Measurements from ENCODE around the gene DDTL.
"Not testable (repeated sequence)": the region's sequence is repeated elsewhere in the genome, so short reads cannot be mapped to it uniquely, and the experiment has no call there.

Gene DDTL

GRCh38 chr22:23969071-23969470, 2.4 kb downstream of the DDTL start:
- DNase-seq, result no peak

DNA sequence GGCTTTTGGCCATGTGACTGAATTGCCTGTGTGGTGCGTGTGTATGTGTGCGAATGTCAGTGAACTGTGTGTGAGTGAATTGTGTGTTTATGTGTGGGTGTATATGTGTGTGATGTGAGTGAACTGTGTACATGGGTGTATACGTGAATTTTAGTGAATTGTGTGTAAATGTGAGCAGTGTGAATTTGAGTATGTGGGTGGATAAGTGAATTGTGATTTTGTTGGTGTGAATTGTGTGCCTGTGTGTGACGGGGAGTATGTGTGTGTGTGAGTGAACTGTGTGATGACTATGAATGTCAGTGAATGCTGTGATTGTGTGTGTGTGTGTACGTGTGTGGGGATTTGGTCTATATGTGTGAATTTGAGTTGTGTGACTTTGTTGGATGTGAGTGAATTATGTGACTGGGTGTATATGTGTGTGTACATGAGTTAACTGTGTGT, 3.5 kb downstream of the DDTL start:
- DNase-seq, result no peak

DNA sequence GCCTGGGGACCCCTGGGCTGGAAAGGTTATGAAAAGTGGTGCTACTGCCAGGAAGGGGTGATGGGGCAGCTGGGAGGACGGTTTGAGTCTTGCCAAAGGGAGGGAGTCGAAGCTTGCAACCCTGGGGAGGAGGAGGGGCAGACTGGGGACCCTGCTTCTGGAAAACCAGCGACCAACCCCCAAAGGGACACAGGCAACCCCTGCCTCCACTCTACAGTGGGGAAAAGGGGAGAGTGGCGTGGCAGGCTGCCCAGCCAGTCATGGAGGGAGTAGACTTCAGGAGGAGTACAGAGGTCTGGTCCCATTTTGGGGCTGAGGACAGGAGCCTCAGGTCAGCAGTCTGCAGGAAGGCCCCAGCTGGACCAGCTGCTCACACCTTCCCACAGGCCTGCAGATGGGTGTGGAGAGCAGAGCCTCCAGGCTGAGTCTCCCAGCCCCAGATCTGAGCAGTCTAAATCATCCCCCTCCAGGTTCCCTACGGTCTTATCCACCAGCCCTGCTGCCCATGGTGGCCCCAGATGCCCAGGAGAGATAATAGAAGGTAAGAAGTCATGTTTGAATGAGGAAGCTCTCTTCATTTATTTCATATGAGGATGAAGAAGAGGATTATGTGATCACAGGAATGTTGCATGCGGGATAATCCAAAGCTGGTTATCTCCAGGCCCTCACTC, 4.3 kb downstream of the DDTL start:
- DNase-seq, result no peak

DNA sequence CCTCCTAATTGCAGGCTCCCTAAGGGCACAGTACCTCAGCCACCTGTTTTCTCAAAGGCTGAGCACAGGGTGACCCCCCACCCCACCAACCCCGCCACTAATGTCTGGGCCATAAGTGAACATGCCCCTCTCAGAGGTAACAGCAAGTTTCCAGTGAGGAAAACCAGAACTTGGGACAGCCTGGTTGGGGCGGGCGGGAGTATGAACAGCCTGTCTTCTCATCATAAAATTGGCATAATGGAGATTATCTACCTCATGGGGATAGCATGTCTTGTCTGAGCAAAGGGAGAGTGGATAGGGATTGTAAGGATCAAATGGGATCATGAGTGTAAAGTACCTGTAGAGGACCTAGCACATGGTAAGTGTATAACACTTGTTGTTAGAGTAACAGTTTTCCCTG, 5.2 kb downstream of the DDTL start:
- not testable (repeated sequence) for DNase-seq

GRCh38 chr22:23974345-23974744, 7.7 kb downstream of the DDTL start, which contains the start of gene DDT:
TSS of gene DDT (minus strand) at chr22:23974441. CDS start at chr22:23974414, 27 bp downstream.
- DNase-seq, result not testable (repeated sequence)

- not testable (repeated sequence) for DNase-seq
Measured at GRCh38 chr22:23974836-23975352, 8.2 kb downstream of the DDTL start.

- DNase-seq, result not testable (repeated sequence)
Measured at GRCh38 chr22:23977304-23977703, 10.6 kb downstream of the DDTL start.

DNA sequence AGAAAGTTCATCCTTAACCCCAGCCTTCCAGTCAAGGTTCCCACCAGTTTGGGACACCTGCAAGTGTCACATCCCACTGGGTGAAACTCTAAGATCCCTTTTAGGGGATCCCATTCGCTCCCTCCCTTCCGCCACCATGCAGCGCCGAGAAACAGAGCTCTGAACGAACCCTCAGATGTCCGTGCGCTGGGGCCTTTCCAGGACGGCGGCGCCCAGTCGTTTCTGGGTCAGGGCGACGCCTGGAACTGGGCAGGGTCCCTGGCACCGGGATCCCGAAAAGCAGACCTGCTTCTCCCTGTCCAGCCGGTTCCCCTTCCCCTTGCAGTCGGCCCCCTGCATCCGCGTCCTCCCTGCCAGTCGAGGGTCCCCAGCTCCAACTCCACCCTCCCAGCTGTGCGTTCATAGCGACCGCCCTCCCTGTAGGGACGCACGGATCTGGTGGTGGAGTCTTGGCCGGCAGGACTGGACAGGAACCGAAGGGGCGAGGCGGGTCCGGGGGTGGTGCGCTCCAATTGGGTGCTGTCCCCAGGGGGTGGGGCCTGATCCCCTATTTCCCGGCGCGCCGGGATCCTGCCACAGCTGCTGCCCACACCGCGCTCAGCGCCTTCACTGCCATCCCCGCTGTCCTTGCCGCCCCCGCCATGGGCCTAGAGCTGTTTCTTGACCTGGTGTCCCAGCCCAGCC, 13.0 kb downstream of the DDTL start, which contains the start of gene GSTT2:
GSTT2 (plus strand) TSS at position 578 of the 684 bp plus-strand sequence.
- DNase-seq, result not testable (repeated sequence)

DNA sequence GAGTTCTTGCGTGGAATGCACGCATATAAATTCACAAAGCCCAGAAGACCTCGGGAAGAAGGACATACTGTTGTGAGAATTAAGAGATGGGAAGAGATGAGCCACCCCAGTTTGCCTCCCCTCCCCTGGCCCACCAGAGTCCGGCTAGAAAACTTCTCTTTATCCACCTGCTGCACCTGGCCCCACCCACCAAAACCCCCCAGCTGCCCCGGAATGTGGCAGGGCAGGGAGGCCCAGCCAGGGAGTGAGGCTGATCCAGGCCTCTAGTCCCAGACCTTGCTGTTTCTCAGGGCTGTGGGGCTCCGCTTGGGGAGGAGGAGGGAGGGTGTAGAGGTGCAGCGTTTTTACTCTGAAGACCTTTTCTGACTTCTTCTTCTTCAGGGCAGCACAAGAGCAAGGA, 13.9 kb downstream of the DDTL start:
- not testable (repeated sequence) for DNase-seq

DNA sequence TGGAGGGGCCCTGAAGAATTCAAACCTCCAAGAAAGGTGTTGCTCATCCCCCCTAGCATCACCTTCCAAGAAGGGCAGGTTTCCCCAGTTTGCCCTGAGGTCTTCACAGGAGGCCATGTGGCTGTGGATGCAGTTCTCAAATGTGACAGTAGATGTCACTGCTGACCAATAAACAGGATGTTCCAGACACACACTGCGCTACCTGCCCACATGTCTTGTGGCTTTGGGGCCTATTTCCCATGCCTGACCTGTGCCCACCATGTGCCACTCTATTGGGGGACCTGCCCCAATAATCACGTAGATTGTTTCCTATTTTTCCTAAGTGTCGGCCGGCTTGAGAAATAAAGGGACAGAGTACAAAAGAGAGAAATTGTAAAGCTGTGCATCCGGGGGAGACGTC, 17.7 kb downstream of the DDTL start:
- no peak for DNase-seq

GRCh38 chr22:23986089-23986488, 19.4 kb downstream of the DDTL start:
- DNase-seq, result not testable (repeated sequence)

- DNase-seq, result not testable (repeated sequence)
Measured at GRCh38 chr22:23986538-23987178, 20.0 kb downstream of the DDTL start.

- not testable (repeated sequence) for DNase-seq
Measured at GRCh38 chr22:23989583-23990244, 23.0 kb downstream of the DDTL start.

- DNase-seq, result not testable (repeated sequence)
Measured at GRCh38 chr22:23993080-23993479, 26.4 kb downstream of the DDTL start.

DNA sequence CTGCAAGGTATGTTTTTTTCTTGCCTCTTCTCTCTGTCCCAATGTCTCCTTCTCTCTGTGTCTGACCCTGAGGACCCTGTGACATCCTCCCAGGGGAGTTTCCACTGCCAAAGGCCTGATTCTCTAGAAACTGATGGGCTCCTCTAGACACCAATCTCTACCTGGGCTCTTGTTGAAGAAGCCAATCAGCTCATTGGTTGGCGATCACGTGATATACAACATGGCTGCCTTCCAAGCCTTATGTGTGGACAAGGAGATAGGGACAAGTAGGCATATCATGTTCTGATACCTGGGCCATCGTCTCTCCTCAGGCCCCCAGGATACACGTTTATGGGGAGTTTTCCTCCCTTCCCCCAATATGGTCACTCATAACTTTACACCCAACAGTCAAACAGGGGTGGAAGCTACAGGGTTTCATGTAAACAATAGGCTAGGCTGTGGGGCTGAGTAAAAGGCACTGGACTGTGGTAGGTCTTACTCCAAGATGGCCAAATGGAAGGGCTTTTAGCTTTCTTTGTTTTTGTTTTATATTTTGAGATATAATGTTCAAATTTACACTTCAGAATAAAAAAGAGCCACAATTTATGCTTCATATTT, 27.0 kb downstream of the DDTL start:
- DNase-seq, result not testable (repeated sequence)

DNA sequence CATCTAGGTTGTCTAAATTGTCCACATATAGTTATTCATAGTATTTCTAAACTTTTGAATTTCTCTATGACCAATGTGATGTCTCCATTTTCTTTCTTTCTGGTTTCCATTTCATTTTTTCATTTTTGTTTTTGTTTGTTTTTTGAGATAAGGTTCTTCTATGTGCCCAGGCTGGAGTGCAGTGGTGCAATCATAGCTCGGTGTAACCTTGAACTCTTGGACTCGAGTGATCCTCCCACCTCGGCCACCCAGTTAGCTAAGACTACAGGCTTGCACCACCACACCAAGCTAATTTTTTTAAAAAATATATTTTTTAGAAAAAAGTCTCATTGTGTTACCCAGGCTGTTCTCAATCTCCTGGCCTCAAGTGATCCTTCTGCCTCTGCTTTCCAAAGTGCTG, 30.4 kb downstream of the DDTL start:
- DNase-seq, result no peak

DNA sequence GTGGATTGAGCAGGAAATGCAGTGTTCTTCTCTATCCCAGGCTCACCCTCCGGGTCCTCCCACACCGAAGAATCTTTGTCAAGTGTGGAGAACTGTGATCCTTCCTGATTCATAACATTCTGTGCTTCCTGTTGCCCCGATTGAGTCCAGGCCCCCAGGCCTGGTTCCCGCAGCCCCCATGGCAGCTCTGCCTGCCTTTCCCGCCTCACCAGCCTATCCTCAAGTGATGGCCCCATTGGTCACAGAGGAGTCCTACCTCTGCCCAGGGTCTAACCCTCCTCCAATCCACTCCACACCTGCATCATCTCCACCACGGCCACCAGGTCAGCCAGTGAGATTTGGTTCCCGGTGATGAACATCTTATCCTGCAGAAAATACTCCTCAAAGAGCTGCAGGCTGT, 33.1 kb downstream of the DDTL start:
- not testable (repeated sequence) for DNase-seq

DNA sequence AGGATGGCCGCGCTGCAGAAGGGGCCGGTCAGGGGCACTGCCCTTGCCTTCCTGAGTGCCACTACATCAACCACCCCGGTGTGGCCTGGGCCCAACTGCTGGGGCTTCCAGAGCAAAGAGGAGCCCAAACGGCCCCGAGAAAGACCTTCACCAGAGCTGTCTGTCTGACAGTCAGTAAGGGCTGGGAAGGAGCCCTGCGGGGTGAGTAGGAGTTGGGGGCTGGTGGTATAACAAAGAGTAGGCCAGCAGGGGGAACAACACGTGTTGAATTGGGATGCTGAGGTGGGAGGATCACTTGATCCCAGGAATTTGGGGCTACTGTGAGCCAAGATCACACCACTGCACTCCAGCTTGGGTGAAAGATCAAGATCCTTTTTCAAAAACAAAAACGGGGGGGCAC, 34.6 kb downstream of the DDTL start:
- DNase-seq, result no peak

GRCh38 chr22:24002272-24002671, 35.6 kb downstream of the DDTL start:
- no peak for DNase-seq

- DNase-seq, result no peak
Measured at GRCh38 chr22:24002851-24003250, 36.2 kb downstream of the DDTL start.

- no peak for DNase-seq
Measured at GRCh38 chr22:24003887-24004286, 37.2 kb downstream of the DDTL start.

DNA sequence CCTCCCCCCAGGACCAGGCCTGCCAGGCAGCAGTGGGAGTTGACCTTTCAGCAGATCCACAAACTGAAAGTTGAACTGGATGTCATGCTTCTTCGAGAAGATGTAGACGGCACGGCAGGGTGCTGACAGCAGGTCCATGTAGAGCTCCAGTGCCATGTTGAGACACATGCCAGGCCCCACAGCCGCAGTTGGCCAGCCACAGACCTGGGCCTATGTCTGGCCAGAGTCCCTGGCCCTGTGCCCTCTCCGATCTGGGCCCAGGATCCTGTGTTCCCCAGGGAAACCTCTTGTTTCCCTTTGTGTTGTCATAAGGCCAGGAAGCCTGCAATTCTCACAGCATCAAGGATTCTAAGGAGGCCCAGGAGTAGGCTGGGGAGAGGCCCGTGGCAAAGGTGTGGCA, 38.5 kb downstream of the DDTL start, which contains the start of gene GSTT4:
GSTT4 (minus strand) TSS at position 253 of the 400 bp plus-strand sequence; CDS start at position 156, 97 bp downstream.
- DNase-seq, result no peak

Measured in right kidney (tissue), 1 donor.